Measurements from ENCODE around the gene RAB38.

GRCh38 chr11:88188932-88189253, 13.7 kb upstream of the RAB38 start:
- no peak for TF ChIP-seq EP300 (IDR thresholded peaks at IDR 0.05; ENCODE audit: borderline replicate concordance)
- TF ChIP-seq FOXM1 (IDR thresholded peaks at IDR 0.05; ENCODE audit: borderline replicate concordance, low read depth), result no peak
- no peak for TF ChIP-seq REST (IDR thresholded peaks at IDR 0.05; ENCODE audit: low read depth)
- no peak for TF ChIP-seq YY1 (IDR thresholded peaks at IDR 0.05; ENCODE audit: low read depth)
- no peak for TF ChIP-seq TAF1 (IDR thresholded peaks at IDR 0.05; ENCODE audit: low read depth)
- no peak for TF ChIP-seq MAX (IDR thresholded peaks at IDR 0.05)
- TF ChIP-seq RAD21 (IDR thresholded peaks at IDR 0.05; ENCODE audit: low read depth), result no peak
- TF ChIP-seq, protein P1, sequence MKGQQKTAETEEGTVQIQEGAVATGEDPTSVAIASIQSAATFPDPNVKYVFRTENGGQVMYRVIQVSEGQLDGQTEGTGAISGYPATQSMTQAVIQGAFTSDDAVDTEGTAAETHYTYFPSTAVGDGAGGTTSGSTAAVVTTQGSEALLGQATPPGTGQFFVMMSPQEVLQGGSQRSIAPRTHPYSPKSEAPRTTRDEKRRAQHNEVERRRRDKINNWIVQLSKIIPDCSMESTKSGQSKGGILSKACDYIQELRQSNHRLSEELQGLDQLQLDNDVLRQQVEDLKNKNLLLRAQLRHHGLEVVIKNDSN (IDR thresholded peaks at IDR 0.05), result no peak
- no peak for TF ChIP-seq NFIC (IDR thresholded peaks at IDR 0.05)
- no peak for TF ChIP-seq CREB1 (IDR thresholded peaks at IDR 0.05; ENCODE audit: low read depth)
- TF ChIP-seq ZBTB7A (IDR thresholded peaks at IDR 0.05; ENCODE audit: low read depth), result no peak
- TF ChIP-seq TCF12 (IDR thresholded peaks at IDR 0.05; ENCODE audit: low read depth), result no peak
- TF ChIP-seq TEAD4 (IDR thresholded peaks at IDR 0.05), result no peak

All from Ishikawa (cell line).